Pancreas (tissue), 10 donors: ENCODE results near the gene TBC1D8. TPM values are rescaled to one million over a fixed set of nuclear protein-coding genes. Genes with fewer than 3 reads are reported as not detected.

Source experiments
- ATAC-seq, 4 donors: fragments of 200-7000 bp; cut with Tn5 transposase; one replicate each; pipeline versions ENCODE4 v1.8.0 to v1.9.1; 2020; ENCODE audit warnings: mild to moderate bottlenecking in 4 of 4, moderate library complexity in 4 of 4
- DNase-seq, 6 donors: peaks; one replicate each; pipeline ENCODE4 v3.0.0-alpha.2; 2020
- FAIRE-seq: peaks from 2 replicates; lab custom pipeline; 2012; peaks lifted over from hg19 to GRCh38; lab: Jason Lieb, UNC
- H3K27ac ChIP-seq, 4 donors: fragments of 200-600 bp; sonication (generic); 1 replicate in 3 of 4; 2 replicates in 1 of 4; pipeline versions ENCODE4 v1.5.0 to v1.8.0; 2020
- H3K27me3 ChIP-seq, 4 donors: fragments of 200-600 bp; one replicate each; pipeline ENCODE4 v1.8.0; 2021
- H3K36me3 ChIP-seq, 3 donors: fragments of 200-600 bp; sonication (generic) in 1 of 3; one replicate each; pipeline versions ENCODE4 v1.5.0 to v1.8.0; 2020 to 2021
- H3K4me1 ChIP-seq, 3 donors: fragments of 200-600 bp; one replicate each; pipeline ENCODE4 v1.8.0; 2021
- H3K4me3 ChIP-seq, 4 donors: fragments of 200-600 bp; sonication (generic) in 2 of 4; one replicate each; pipeline versions ENCODE4 v1.5.0 to v1.8.0; 2020 to 2021
- H3K9me3 ChIP-seq, 4 donors: fragments of 200-600 bp; one replicate each; pipeline ENCODE4 v1.8.0; 2021
- CTCF ChIP-seq, 4 donors: fragments of 200-600 bp; sonication (generic) in 3 of 4; IDR thresholded peaks; one replicate each; pipeline versions ENCODE4 v1.5.0 to v1.8.0; 2021; ENCODE audit warnings: antibody characterized with exemption in 4 of 4
- WGBS, 2 donors: extraction: QIAGEN DNeasy Blood & Tissue Kit; methylation state at CpG; one replicate each; pipeline ENCODE4 v1.1.7; 2013; 5-methylcytosine and 5-hydroxymethylcytosine counted together
- intact Hi-C, 3 donors: fragments of 100-400 bp; cut with DNase I; formaldehyde crosslinking; loops; one replicate each; pipeline versions ENCODE4 v1.11.1 to v1.14.2; 2022
- polyA plus RNA-seq, 2 donors: library from polyadenylated mRNA; stranded (reverse); fragments of 200-250 nt; gene quantifications; one replicate each; pipeline ENCODE4 v1.2.3, GENCODE V29; 2013
- total RNA-seq, 6 donors: library from RNA; stranded (reverse); fragmentation: NEBNext Ultra II Directional in 4 of 6; extraction: Animal tissue kit (Norgen Biotek cat#: 25700) in 4 of 6; gene quantifications; one replicate each; pipeline versions ENCODE4 v1.2.1 to v1.2.4, GENCODE V29; 2021 to 2023
- donor health status: healthy with polysubstance abuse.
- donor health status: DM: no; HTN: no; CAD: no; lungs with moderate emphysema.
- donor health status: DM: no; HTN: no; CAD: no.
- donor health status: control.
- donor health status: control.
- donor health status: Bipolar disorder and iron deficiency.
- donor health status: DM: yes; HTN: yes; CAD: no.
- donor health status: DM: no; HTN: no; CAD: no.
- donor health status: DM: no; HTN: no; CAD: no.
- donor health status: DM: yes; HTN: yes; CAD: no.

Gene TBC1D8
- total and polyA plus RNA-seq, 8 donors = 21.3 to 46.2 (median 35.0) TPM

GRCh38 chr2:101038455-101039255, 112.5 kb downstream of the TBC1D8 start:
- Histone ChIP-seq H3K4me1 (no peaks in the 10 kb centered on the region), H3K27me3 (no peaks in the 10 kb centered on the region), H3K36me3 (peaks cover 0 to 65% (median 29%) of the 10 kb centered on the region in 3 donors), H3K27ac (no peak overlapping the region), H3K4me3 (no peak overlapping the region), H3K9me3 (no peaks in the 10 kb centered on the region)
- peak in 3 of 4 donors; percentile 20 to 36 (median 25) for TF ChIP-seq CTCF (IDR thresholded peaks at IDR 0.05)
- DNase-seq (peak in 1 of 6 donors; percentile 44), ATAC-seq (peak in 3 of 4 donors; percentile 50 to 62 (median 58)), FAIRE-seq (no peak)
- intact Hi-C loops = loop anchor here in 2 of 3 donors (5.0 to 10.0 kb wide), 3 partner anchors 106 to 166 kb away; partner anchors contain the start of gene TBC1D8 (in 1 of the 2)
- WGBS, 2 donors = 84 to 88% methylated on average over 21 of the region's 21 CpGs

- no peaks in the 10 kb centered on the region for H3K27me3 ChIP-seq
- H3K4me3 ChIP-seq = no peak overlapping the region
- DNase-seq (no peak), FAIRE-seq (no peak), ATAC-seq (no peak)
- intact Hi-C loops = loop anchor here in 2 of 3 donors (5.0 to 10.0 kb wide), 3 partner anchors 108 to 168 kb away; partner anchors contain the start of gene TBC1D8 (in 1 of the 2)
- H3K36me3 ChIP-seq = peaks cover 0 to 78% (median 31%) of the 10 kb centered on the region in 3 donors
- no peaks in the 10 kb centered on the region for H3K9me3 ChIP-seq
- TF ChIP-seq CTCF (IDR thresholded peaks at IDR 0.05) = no peak
- H3K27ac ChIP-seq = no peak overlapping the region
- no peaks in the 10 kb centered on the region for H3K4me1 ChIP-seq
- WGBS, 2 donors = 92 to 93% methylated on average over 19 of the region's 19 CpGs
Measured at GRCh38 chr2:101037161-101037755, 113.9 kb downstream of the TBC1D8 start.

DNA sequence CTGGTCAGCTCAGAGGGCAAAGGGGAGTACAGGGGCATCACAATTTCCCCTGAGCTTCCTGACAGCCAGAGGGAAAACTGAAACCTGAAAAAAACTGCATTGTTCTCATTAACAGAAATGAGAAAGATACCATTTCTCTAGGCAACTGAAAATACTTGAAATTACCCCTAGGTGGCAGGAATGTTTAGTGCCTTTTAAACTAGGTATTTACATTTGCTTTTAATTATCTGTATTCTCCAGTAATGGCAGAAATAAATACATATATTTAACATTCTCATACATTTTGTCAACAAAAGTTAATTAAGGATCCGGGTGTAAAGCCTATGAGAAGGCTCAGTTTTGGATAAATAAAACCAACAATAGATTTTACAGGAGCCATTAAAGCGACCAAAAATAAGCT, 114.6 kb downstream of the TBC1D8 start:
- peak in 3 of 4 donors; percentile 17 to 30 (median 19) for TF ChIP-seq CTCF (IDR thresholded peaks at IDR 0.05)
- Histone ChIP-seq H3K4me3 (no peak overlapping the region), H3K36me3 (peaks cover 0 to 83% (median 38%) of the 10 kb centered on the region in 3 donors), H3K27me3 (no peaks in the 10 kb centered on the region), H3K4me1 (no peaks in the 10 kb centered on the region), H3K9me3 (no peaks in the 10 kb centered on the region), H3K27ac (no peak overlapping the region)
- intact Hi-C loops = loop anchor here in 2 of 3 donors (5.0 to 10.0 kb wide), 3 partner anchors 108 to 168 kb away; partner anchors contain the start of gene TBC1D8 (in 1 of the 2)
- no peak for FAIRE-seq
- ATAC-seq = peak in 1 of 4 donors; percentile 45
- DNase-seq = no peak
- WGBS, 2 donors = 67 to 70% methylated on average over 2 of the region's 2 CpGs

- Histone ChIP-seq H3K4me3 (no peak overlapping the region), H3K9me3 (no peaks in the 10 kb centered on the region), H3K4me1 (no peaks in the 10 kb centered on the region), H3K27ac (no peak overlapping the region), H3K27me3 (no peaks in the 10 kb centered on the region), H3K36me3 (peaks cover 0 to 74% (median 23%) of the 10 kb centered on the region in 3 donors)
- 90 to 91% methylated on average over 15 of the region's 15 CpGs for WGBS, 2 donors
- no peak for TF ChIP-seq CTCF (IDR thresholded peaks at IDR 0.05)
- FAIRE-seq (no peak), ATAC-seq (no peak), DNase-seq (no peak)
- intact Hi-C loops = loop anchor here in 2 of 3 donors (10.0 kb wide), 2 partner anchors 113 to 173 kb away; no protein-coding TSS in a partner anchor
Measured at GRCh38 chr2:101032084-101032776, 119.0 kb downstream of the TBC1D8 start.
